ENCODE results near the gene SLC12A8.

- TF ChIP-seq CTCF (IDR thresholded peaks at IDR 0.05) (no peak), POLR2AphosphoS5 (IDR thresholded peaks at IDR 0.05) (no peak), POLR2A (IDR thresholded peaks at IDR 0.05) (no peak)
Observed at GRCh38 chr3:125186800-125187598, 25.5 kb downstream of the SLC12A8 start.
